GM12878 (cell line): ENCODE data around the gene ABR. TPM values are rescaled to one million over a fixed set of nuclear protein-coding genes. Genes with fewer than 3 reads are reported as not detected.

ENCODE experiments used
- ATAC-seq: fragments of 200-7000 bp; cut with Tn5 transposase; 3 replicates; pipeline ENCODE4 v1.9.1; 2020; ENCODE audit warnings: mild to moderate bottlenecking, moderate library complexity
- BruUV-seq: library from RNA; stranded (reverse); fragments of 400-500 nt; replicated peaks from 2 replicates; lab custom pipeline; 2021; lab: Mats Ljungman, UMichigan
- CTCF ChIA-PET: fragments of 300-600 bp; sonication (Branson Sonifier 250); formaldehyde crosslinking; extraction: SDS; loops from one replicate; lab custom pipeline; 2021; ENCODE audit warnings: inconsistent platforms; lab: Yijun Ruan, JAX
- POLR2A ChIA-PET: fragments of 350-600 bp; formaldehyde crosslinking; extraction: SDS; loops from one replicate; lab custom pipeline; 2021; ENCODE audit warnings: inconsistent platforms; lab: Charles Lee
- RAD21 ChIA-PET: fragments of 300-600 bp; sonication (Branson Sonifier 250); formaldehyde crosslinking; loops from one replicate; lab custom pipeline; 2023; ENCODE audit warnings: antibody characterized with exemption; ENCODE audit not compliant: unreplicated experiment; lab: Charles Lee
- SMC1A ChIA-PET: fragments of 300-600 bp; sonication (Branson Sonifier 250); formaldehyde crosslinking; loops from one replicate; lab custom pipeline; 2023; ENCODE audit not compliant: unreplicated experiment, uncharacterized antibody; lab: Charles Lee
- DNase-seq: peaks from one replicate; pipeline ENCODE4 v3.0.0-alpha.2; 2011; ENCODE audit warnings: low read depth, low spot score
- FAIRE-seq: peaks from 3 replicates; lab custom pipeline; 2011; peaks lifted over from hg19 to GRCh38; lab: Jason Lieb, UNC
- H2AFZ ChIP-seq: 2 replicates; pipeline ENCODE4 v1.6.0; 2011; ENCODE audit warnings: low read depth, low read length, control low read depth; ENCODE audit not compliant: control insufficient read depth
- H3K27ac ChIP-seq: 2 replicates; pipeline ENCODE4 v1.5.1; 2011; ENCODE audit warnings: control low read depth; ENCODE audit not compliant: control insufficient read depth, insufficient read depth
- H3K27me3 ChIP-seq, 2 experiments: replicated peaks in 1 of 2; 2 replicates each; pipeline versions ENCODE4 v1.6.0 to v1.6.1; 2011; ENCODE audit warnings: low read length in 1 of 2; ENCODE audit not compliant: control insufficient read depth in 2 of 2, insufficient read depth in 2 of 2
- H3K36me3 ChIP-seq, 2 experiments: 2 replicates each; pipeline ENCODE4 v1.5.1; 2011; ENCODE audit warnings: low read length in 1 of 2; ENCODE audit not compliant: control insufficient read depth in 2 of 2, insufficient read depth in 2 of 2
- H3K4me1 ChIP-seq: 2 replicates; pipeline ENCODE4 v1.6.1; 2011; ENCODE audit warnings: mild to moderate bottlenecking, low read length, moderate library complexity, mixed read lengths; ENCODE audit not compliant: control insufficient read depth, insufficient read depth
- H3K4me2 ChIP-seq: 2 replicates; pipeline ENCODE4 v1.6.0; 2011; ENCODE audit warnings: control low read depth; ENCODE audit not compliant: control insufficient read depth, insufficient read depth
- H3K4me3 ChIP-seq: fragments of 200-600 bp; sonication (generic); 2 replicates; pipeline ENCODE4 v1.5.1; 2016
- H3K79me2 ChIP-seq: 2 replicates; pipeline ENCODE4 v1.6.0; 2011; ENCODE audit warnings: low read length; ENCODE audit not compliant: control insufficient read depth, insufficient read depth
- H3K9ac ChIP-seq: 2 replicates; pipeline ENCODE4 v1.8.0; 2011; ENCODE audit warnings: low read length, control low read depth, mixed read lengths; ENCODE audit not compliant: control insufficient read depth, insufficient read depth
- H3K9me3 ChIP-seq: replicated peaks from 3 replicates; pipeline ENCODE4 v1.5.1; 2011; ENCODE audit warnings: mild to moderate bottlenecking, low read length; ENCODE audit not compliant: control insufficient read depth, insufficient read depth
- H4K20me1 ChIP-seq: 2 replicates; pipeline ENCODE4 v1.6.0; 2011; ENCODE audit not compliant: control insufficient read depth, insufficient read depth
- ASH2L ChIP-seq: fragments of 300-600, 200-600 bp; sonication (generic); IDR thresholded peaks from 2 replicates; pipeline ENCODE4 v1.6.1; 2017; ENCODE audit warnings: low read depth, mild to moderate bottlenecking, borderline replicate concordance
- BACH1 ChIP-seq: fragments of 450-650 bp; IDR thresholded peaks from 2 replicates; pipeline ENCODE4 v1.6.1; 2017; ENCODE audit warnings: mild to moderate bottlenecking, borderline replicate concordance
- IKZF2 ChIP-seq, 2 experiments: fragments of 450-650 bp; IDR thresholded peaks; 2 replicates each; pipeline ENCODE4 v1.6.1; 2017; ENCODE audit warnings: mild to moderate bottlenecking in 2 of 2, moderate library complexity in 2 of 2
- NFYA ChIP-seq: IDR thresholded peaks from 2 replicates; pipeline ENCODE4 v1.6.1; 2011; ENCODE audit warnings: low read depth, mild to moderate bottlenecking, low read length, improper control_type of control experiment, borderline replicate concordance
- POLR2A ChIP-seq: IDR thresholded peaks from 2 replicates; pipeline ENCODE4 v1.6.1; 2011; ENCODE audit warnings: low read depth, mild to moderate bottlenecking, low read length
- RAD21 ChIP-seq: IDR thresholded peaks from 2 replicates; pipeline ENCODE4 v1.6.1; 2011; ENCODE audit warnings: mild to moderate bottlenecking, low read depth, low read length, moderate library complexity; ENCODE audit not compliant: insufficient read depth
- TCF3 ChIP-seq: IDR thresholded peaks from 2 replicates; pipeline ENCODE4 v1.6.1; 2012; ENCODE audit warnings: low read depth, mild to moderate bottlenecking, low read length, borderline replicate concordance; ENCODE audit not compliant: insufficient read depth
- WGBS: methylation state at CpG from one replicate; pipeline ENCODE4 v1.1.6; 2016; ENCODE audit warnings: low lambda C conversion rate; ENCODE audit not compliant: insufficient replicate concordance, insufficient coverage; ENCODE audit errors: missing lambda C conversion rate; 5-methylcytosine and 5-hydroxymethylcytosine counted together
- in situ Hi-C: fragments of 300-500 bp; cut with MboI; formaldehyde crosslinking; loops from 9 replicates; pipeline ENCODE4 v1.14.3; 2018; ENCODE audit warnings: mixed read lengths
- intact Hi-C: fragments of 100-400 bp; cut with micrococcal nuclease; formaldehyde crosslinking; loops from one replicate; pipeline ENCODE4 v1.14.2; 2022; ENCODE audit not compliant: unreplicated experiment
- polyA plus RNA-seq, 11 experiments: library from polyadenylated mRNA; depleted of rRNA in 4 of 11; unstranded in 6 of 11; stranded (reverse) in 5 of 11; fragments of >200 nt; fragmentation: Nextera tagmentation in 4 of 11; fragmentation: Illumina TruSeq in 1 of 11; extraction: Ambion mirVana in 4 of 11; extraction: Trizol in 1 of 11; gene quantifications; 1 replicate in 1 of 11; 2 replicates in 10 of 11; pipeline versions ENCODE4 v1.2.1 to v1.2.3, GENCODE V29; 2011 to 2016; ENCODE audit warnings: inconsistent platforms in 2 of 11, missing spikeins in 2 of 11, low read depth in 1 of 11
- total RNA-seq, 4 experiments: library from RNA; depleted of rRNA in 3 of 4; stranded (reverse); fragments of >200 nt in 3 of 4; fragmentation: Illumina TruSeq in 1 of 4; extraction: Trizol in 1 of 4; gene quantifications; 2 replicates each; pipeline versions ENCODE4 v1.2.1 to v1.2.3, GENCODE V29; 2013 to 2021

The ABR gene
- total and polyA plus RNA-seq, 10 of the 15 experiments (the other 5 are each of a cell fraction or from before 2014, with no cell fraction given), result 1.4 to 112 (median 30.0) TPM

DNA sequence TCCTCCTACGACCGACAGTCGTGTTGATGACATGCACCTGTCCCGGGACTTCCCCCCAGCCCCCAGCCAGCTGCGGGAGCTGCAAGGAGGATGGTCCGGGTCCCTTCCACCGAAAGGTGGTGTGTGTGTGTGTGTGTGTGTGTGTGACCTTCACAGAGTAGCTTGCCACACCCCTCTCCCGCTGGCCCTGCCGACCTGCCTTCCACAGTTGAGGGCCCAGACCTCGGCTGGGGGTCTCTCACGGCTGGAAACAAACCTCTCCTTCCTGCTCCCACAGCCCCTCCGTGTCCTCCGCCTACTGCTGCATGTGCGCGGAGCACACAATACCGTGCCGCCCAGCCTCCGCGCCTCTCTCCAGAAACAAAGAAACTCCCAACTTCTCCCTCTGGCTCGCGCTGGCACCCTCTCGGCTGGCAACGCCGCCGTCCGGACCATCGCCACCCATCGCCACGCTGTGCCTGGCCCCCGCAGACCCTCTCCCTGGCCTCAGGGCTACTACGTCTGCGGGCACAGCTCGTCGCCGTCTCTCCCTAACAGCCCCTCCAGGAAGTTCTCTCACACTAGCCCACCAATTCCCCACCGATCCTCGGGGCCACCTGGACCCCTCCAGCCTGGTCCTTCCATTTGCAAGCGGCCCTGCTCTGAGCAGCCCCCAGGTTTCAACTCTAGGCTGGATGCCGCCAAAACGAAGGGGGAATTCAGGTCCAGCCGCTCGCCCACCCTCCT is 101.6 kb downstream of the ABR start:
- no peak for ATAC-seq
- no TSS peak for BruUV-seq
- no peak for FAIRE-seq
- H3K9ac ChIP-seq, result no peak overlapping the region
- no peak for DNase-seq
- ChIA-PET RAD21 (no interaction called here), CTCF (no interaction called here), POLR2A (no interaction called here), SMC1A (no interaction called here)
- no peaks in the 10 kb centered on the region for H3K79me2 ChIP-seq
- no peak overlapping the region for H3K4me3 ChIP-seq
- intact Hi-C loops (no loop called here), in situ Hi-C loops (no loop called here)
- H4K20me1 ChIP-seq, result no peaks in the 10 kb centered on the region
- H3K27ac ChIP-seq, result no peak overlapping the region
- no peak overlapping the region for H2AFZ ChIP-seq
- no peak overlapping the region for H3K4me2 ChIP-seq
- WGBS, result 95% methylated on average over 42 of the region's 42 CpGs
- H3K27me3 ChIP-seq, result no peaks in the 10 kb centered on the region
- H3K36me3 ChIP-seq, result peaks cover 9 to 11% of the 10 kb centered on the region in 2 experiments; a peak in 3 of 4 replicates
- no peaks in the 10 kb centered on the region for H3K9me3 ChIP-seq
- H3K4me1 ChIP-seq, result no peaks in the 10 kb centered on the region
- TF ChIP-seq POLR2A (peak; percentile 49), ASH2L (no peak)
- TF ChIP-seq, all 136 proteins: peak for 1

DNA sequence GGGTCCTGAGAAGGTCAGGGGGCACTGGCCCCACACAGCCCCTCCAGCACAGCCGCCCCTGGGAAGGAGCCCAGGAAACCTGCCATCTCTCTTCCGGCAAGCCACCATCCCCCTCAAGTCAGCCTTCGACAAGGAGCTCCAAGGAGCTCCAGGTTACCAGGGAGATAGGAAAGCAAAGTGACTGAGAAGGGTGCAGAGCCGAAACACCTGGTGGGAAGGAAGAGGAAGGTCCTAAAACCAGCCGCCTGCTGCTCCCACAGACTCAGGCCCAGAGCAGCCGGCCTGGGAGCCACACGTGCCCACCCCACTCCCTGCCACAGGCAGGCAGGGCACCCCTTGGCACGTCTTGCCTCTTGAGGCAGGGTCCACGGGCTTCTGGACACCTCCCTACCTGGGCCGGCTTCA is 102.2 kb downstream of the ABR start:
- Histone ChIP-seq H3K79me2 (no peaks in the 10 kb centered on the region), H3K27me3 (no peaks in the 10 kb centered on the region), H4K20me1 (no peaks in the 10 kb centered on the region), H3K9ac (no peak overlapping the region), H3K9me3 (no peaks in the 10 kb centered on the region), H3K4me2 (no peak overlapping the region), H3K27ac (no peak overlapping the region), H3K36me3 (peaks cover 9 to 12% of the 10 kb centered on the region in 2 experiments; a peak in 3 of 4 replicates), H2AFZ (no peak overlapping the region), H3K4me3 (no peak overlapping the region), H3K4me1 (no peaks in the 10 kb centered on the region)
- ChIA-PET POLR2A (no interaction called here), RAD21 (interaction anchor here (0.6 kb wide), 1 partner anchor 19 kb away, joined by 3 read pairs; no protein-coding TSS in a partner anchor), SMC1A (no interaction called here), CTCF (no interaction called here)
- DNase-seq (no peak), ATAC-seq (no peak), FAIRE-seq (no peak)
- BruUV-seq, result no TSS peak
- intact Hi-C loops (no loop called here), in situ Hi-C loops (no loop called here)
- WGBS, result 78% methylated on average over 10 of the region's 10 CpGs
- TF ChIP-seq TCF3 (no peak), NFYA (no peak), BACH1 (no peak), IKZF2 (IDR thresholded peaks at IDR 0.05) (no peak), RAD21 (no peak)
